Mesenchymal stem cell (in vitro differentiated cells and primary cell): Measurements from ENCODE around the gene BZW1.
A peak's percentile ranks its signal among the peaks of the same experiment; 100 is the strongest.

ENCODE experiments used
- DNase-seq: peaks from one replicate; pipeline ENCODE4 v3.0.0-alpha.2; 2013
- H2AFZ ChIP-seq: one replicate; pipeline ENCODE4 v1.6.1; 2013; ENCODE audit warnings: low read depth, mild to moderate bottlenecking, control low read depth, inconsistent platforms, low read length, moderate library complexity
- H2AK5ac ChIP-seq: 2 replicates; pipeline ENCODE4 v1.6.1; 2013; ENCODE audit warnings: low read length, moderate library complexity, mild to moderate bottlenecking, inconsistent platforms; ENCODE audit not compliant: severe bottlenecking
- H2BK120ac ChIP-seq: one replicate; pipeline ENCODE4 v1.6.1; 2013; ENCODE audit warnings: low read depth, mild to moderate bottlenecking, inconsistent platforms, low read length, moderate library complexity
- H2BK12ac ChIP-seq, 2 experiments: one replicate each; pipeline ENCODE4 v1.6.1; 2013; ENCODE audit warnings: inconsistent platforms in 2 of 2, low read length in 2 of 2, mild to moderate bottlenecking in 2 of 2, moderate library complexity in 2 of 2, control low read depth in 1 of 2
- H2BK15ac ChIP-seq: one replicate; pipeline ENCODE4 v1.6.1; 2013; ENCODE audit warnings: mild to moderate bottlenecking, low read depth, inconsistent platforms; ENCODE audit not compliant: poor library complexity, severe bottlenecking
- H2BK5ac ChIP-seq: 2 replicates; pipeline ENCODE4 v1.6.1; 2013; ENCODE audit warnings: low read depth, mild to moderate bottlenecking, low read length, control low read depth, inconsistent platforms; ENCODE audit not compliant: poor library complexity, severe bottlenecking
- H3K14ac ChIP-seq, 2 experiments: one replicate each; pipeline ENCODE4 v1.6.1; 2013; ENCODE audit warnings: inconsistent platforms in 2 of 2, low read length in 2 of 2, control low read depth in 1 of 2, mild to moderate bottlenecking in 1 of 2, moderate library complexity in 1 of 2
- H3K18ac ChIP-seq, 2 experiments: one replicate each; pipeline ENCODE4 v1.6.1; 2013; ENCODE audit warnings: inconsistent platforms in 2 of 2, low read length in 2 of 2, control low read depth in 1 of 2, low read depth in 1 of 2, mild to moderate bottlenecking in 1 of 2
- H3K23ac ChIP-seq, 2 experiments: one replicate each; pipeline ENCODE4 v1.6.1; 2013; ENCODE audit warnings: inconsistent platforms in 2 of 2, low read length in 2 of 2, mild to moderate bottlenecking in 2 of 2, moderate library complexity in 2 of 2, control low read depth in 1 of 2
- H3K27ac ChIP-seq: 2 replicates; pipeline ENCODE4 v1.5.1; 2013; ENCODE audit warnings: mild to moderate bottlenecking, moderate library complexity, low read length, control low read depth, inconsistent platforms; ENCODE audit not compliant: poor library complexity, severe bottlenecking
- H3K27me3 ChIP-seq, 2 experiments: 2 replicates each; pipeline versions ENCODE4 v1.6.1 to v1.7.0; 2013; ENCODE audit warnings: low read length in 2 of 2, mild to moderate bottlenecking in 2 of 2, moderate library complexity in 2 of 2, control low read depth in 1 of 2, inconsistent platforms in 1 of 2; ENCODE audit not compliant: control insufficient read depth in 1 of 2, insufficient read depth in 1 of 2
- H3K36me3 ChIP-seq, 2 experiments: 2 replicates each; pipeline versions ENCODE4 v1.6.1 to v1.7.0; 2013; ENCODE audit warnings: low read length in 2 of 2, control low read depth in 1 of 2, inconsistent platforms in 1 of 2, low read depth in 1 of 2, mild to moderate bottlenecking in 1 of 2; ENCODE audit not compliant: insufficient read depth in 2 of 2, control insufficient read depth in 1 of 2
- H3K4ac ChIP-seq, 2 experiments: one replicate each; pipeline ENCODE4 v1.6.1; 2013; ENCODE audit warnings: inconsistent platforms in 2 of 2, low read length in 2 of 2, mild to moderate bottlenecking in 2 of 2, moderate library complexity in 2 of 2, control low read depth in 1 of 2, low read depth in 1 of 2
- H3K4me1 ChIP-seq: 2 replicates; pipeline ENCODE4 v1.6.1; 2013; ENCODE audit warnings: low read depth, low read length, control low read depth; ENCODE audit not compliant: control insufficient read depth, insufficient read depth
- H3K4me2 ChIP-seq: 2 replicates; pipeline ENCODE4 v1.6.1; 2013; ENCODE audit warnings: low read length, mild to moderate bottlenecking, inconsistent platforms; ENCODE audit not compliant: poor library complexity, severe bottlenecking
- H3K4me3 ChIP-seq, 2 experiments: 2 replicates each; pipeline versions ENCODE4 v1.5.1 to v1.7.0; 2013; ENCODE audit warnings: low read length in 2 of 2, mild to moderate bottlenecking in 2 of 2, control low read depth in 1 of 2, low read depth in 1 of 2; ENCODE audit not compliant: insufficient read depth in 1 of 2
- H3K79me1 ChIP-seq: replicated peaks from 2 replicates; pipeline ENCODE4 v1.6.1; 2013; ENCODE audit warnings: mild to moderate bottlenecking, control low read depth, low read length, inconsistent platforms; ENCODE audit not compliant: poor library complexity, severe bottlenecking
- H3K9ac ChIP-seq: 2 replicates; pipeline ENCODE4 v1.7.0; 2013; ENCODE audit warnings: mild to moderate bottlenecking, low read length, moderate library complexity
- H3K9me3 ChIP-seq: 2 replicates; pipeline ENCODE4 v1.7.0; 2013; ENCODE audit warnings: mild to moderate bottlenecking, low read length; ENCODE audit not compliant: control insufficient read depth
- H4K8ac ChIP-seq: one replicate; pipeline ENCODE4 v1.6.1; 2013; ENCODE audit warnings: inconsistent platforms, mild to moderate bottlenecking, low read length, moderate library complexity
- H4K91ac ChIP-seq: one replicate; pipeline ENCODE4 v1.6.1; 2013; ENCODE audit warnings: mild to moderate bottlenecking, low read length, inconsistent platforms
- WGBS: methylation state at CpG from one replicate; pipeline ENCODE4 v1.1.7; 2013; ENCODE audit warnings: mixed read lengths; 5-methylcytosine and 5-hydroxymethylcytosine counted together

BZW1 gene

GRCh38 chr2:200773083-200773482, 38.6 kb upstream of the BZW1 start:
- H3K4me3 ChIP-seq, result no peak overlapping the region
- no peaks in the 10 kb centered on the region for H3K36me3 ChIP-seq
- H3K4me2 ChIP-seq, result no peak overlapping the region
- DNase-seq, result no peak
- no peak overlapping the region for H2BK15ac ChIP-seq
- no CpG with 5 or more reads among the region's 1 CpG for whole genome bisulfite sequencing
- H3K14ac ChIP-seq, result no peak overlapping the region
- H3K23ac ChIP-seq, result no peak overlapping the region
- no peak overlapping the region for H4K8ac ChIP-seq
- no peak overlapping the region for H2AFZ ChIP-seq
- H3K27ac ChIP-seq, result no peak overlapping the region
- H3K27me3 ChIP-seq, result no peaks in the 10 kb centered on the region
- H2BK120ac ChIP-seq, result no peak overlapping the region
- no peak overlapping the region for H2BK12ac ChIP-seq
- H3K4ac ChIP-seq, result no peak overlapping the region
- no peak overlapping the region for H2BK5ac ChIP-seq
- no peaks in the 10 kb centered on the region for H3K79me1 ChIP-seq
- no peak overlapping the region for H3K18ac ChIP-seq
- H3K9me3 ChIP-seq, result peaks cover 4% of the 10 kb centered on the region
- no peak overlapping the region for H2AK5ac ChIP-seq
- no peak overlapping the region for H4K91ac ChIP-seq
- H3K4me1 ChIP-seq, result no peaks in the 10 kb centered on the region
- H3K9ac ChIP-seq, result no peak overlapping the region

- Histone ChIP-seq H2AK5ac (no peak overlapping the region), H2BK12ac (no peak overlapping the region), H3K4me3 (no peak overlapping the region), H3K14ac (no peak overlapping the region), H2BK120ac (no peak overlapping the region), H3K36me3 (no peaks in the 10 kb centered on the region), H2AFZ (no peak overlapping the region), H3K23ac (no peak overlapping the region), H3K27me3 (no peaks in the 10 kb centered on the region), H3K27ac (no peak overlapping the region), H3K4me1 (peaks cover 3% of the 10 kb centered on the region), H3K4me2 (no peak overlapping the region), H3K9me3 (peaks cover 4% of the 10 kb centered on the region), H2BK5ac (no peak overlapping the region), H4K91ac (no peak overlapping the region), H3K79me1 (no peaks in the 10 kb centered on the region), H4K8ac (no peak overlapping the region), H3K9ac (no peak overlapping the region), H3K4ac (no peak overlapping the region), H2BK15ac (no peak overlapping the region), H3K18ac (no peak overlapping the region)
- no peak for DNase-seq
- WGBS, result 100% methylated on average over 1 of the region's 1 CpG
These were observed 36.8 kb upstream of the BZW1 start for GRCh38 chr2:200774920-200775319.

GRCh38 chr2:200777275-200777674, 34.4 kb upstream of the BZW1 start:
- Histone ChIP-seq H2AK5ac (no peak overlapping the region), H3K79me1 (no peaks in the 10 kb centered on the region), H3K4me2 (no peak overlapping the region), H3K27me3 (no peaks in the 10 kb centered on the region), H2BK5ac (no peak overlapping the region), H3K4me3 (no peak overlapping the region), H2BK15ac (no peak overlapping the region), H3K36me3 (no peaks in the 10 kb centered on the region), H3K9ac (no peak overlapping the region), H4K91ac (no peak overlapping the region), H3K4ac (no peak overlapping the region), H3K4me1 (peaks cover 4% of the 10 kb centered on the region), H2BK12ac (no peak overlapping the region), H2BK120ac (no peak overlapping the region), H3K14ac (no peak overlapping the region), H3K27ac (no peak overlapping the region), H3K23ac (no peak overlapping the region), H2AFZ (no peak overlapping the region), H4K8ac (no peak overlapping the region), H3K18ac (no peak overlapping the region), H3K9me3 (peaks cover 4% of the 10 kb centered on the region)
- no peak for DNase-seq

- no peak overlapping the region for H3K4ac ChIP-seq
- H3K79me1 ChIP-seq, result no peaks in the 10 kb centered on the region
- no peak overlapping the region for H3K18ac ChIP-seq
- H3K9ac ChIP-seq, result no peak overlapping the region
- WGBS, result 54% methylated on average over 6 of the region's 7 CpGs
- no peak overlapping the region for H3K27ac ChIP-seq
- H3K4me2 ChIP-seq, result no peak overlapping the region
- H2BK15ac ChIP-seq, result no peak overlapping the region
- H3K36me3 ChIP-seq, result no peaks in the 10 kb centered on the region
- peak overlapping the region; percentile 66 for H2AK5ac ChIP-seq
- H3K4me3 ChIP-seq, result no peak overlapping the region
- peaks cover 1% of the 10 kb centered on the region for H3K9me3 ChIP-seq
- H2BK12ac ChIP-seq, result no peak overlapping the region
- no peak for DNase-seq
- no peaks in the 10 kb centered on the region for H3K27me3 ChIP-seq
- H3K23ac ChIP-seq, result no peak overlapping the region
- H4K91ac ChIP-seq, result no peak overlapping the region
- no peak overlapping the region for H4K8ac ChIP-seq
- H2AFZ ChIP-seq, result no peak overlapping the region
- no peak overlapping the region for H2BK5ac ChIP-seq
- H2BK120ac ChIP-seq, result no peak overlapping the region
- no peak overlapping the region for H3K14ac ChIP-seq
- H3K4me1 ChIP-seq, result peaks cover 4% of the 10 kb centered on the region
These were observed 33.7 kb upstream of the BZW1 start for GRCh38 chr2:200778038-200778437.
